ENCODE data around the gene CCDC63. TPM values are rescaled to one million over a fixed set of nuclear protein-coding genes. Genes with fewer than 3 reads are reported as not detected.
A peak's percentile ranks its signal among the peaks of the same experiment; 100 is the strongest.

Gene CCDC63
- polyA plus RNA-seq, 3 donors = 0.22 TPM; not detected in 2

DNA sequence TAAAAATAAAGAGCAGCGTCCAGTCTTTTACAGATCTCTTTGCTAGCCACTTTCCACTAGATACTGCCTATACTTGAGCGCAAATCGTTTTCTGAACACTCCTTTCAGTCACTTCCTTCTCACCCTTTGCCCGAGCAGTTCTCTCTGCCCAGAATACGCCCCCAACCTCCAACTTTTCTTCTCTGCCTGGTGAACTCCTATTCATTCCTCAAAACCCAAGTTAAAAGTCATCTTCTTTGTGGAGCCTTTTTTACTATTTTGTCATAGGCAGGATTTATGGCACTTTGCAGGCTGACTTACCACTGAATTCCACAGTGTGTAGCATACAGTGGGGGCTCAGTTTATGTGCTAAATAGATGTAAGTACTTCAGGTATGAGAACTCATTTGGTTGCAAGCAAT, 4.0 kb downstream of the CCDC63 start:
- Histone ChIP-seq H2AFZ (ENCODE audit: insufficient read depth, low read depth, low read length, poor library complexity, severe bottlenecking) (no peak overlapping the region), H3K9me3 (replicated peaks in 1 of 2; ENCODE audit: control insufficient read depth in 1 of 2, insufficient read depth in 1 of 2, low read length in 2 of 2) (peaks cover 0 to 2% of the 10 kb centered on the region in 2 donors), H3K27me3 (ENCODE audit: control insufficient read depth in 2 of 2, insufficient read depth in 2 of 2, low read length in 2 of 2) (peaks cover 3 to 18% of the 10 kb centered on the region in 2 donors), H3K4me3 (replicated peaks in 1 of 3; ENCODE audit: low read depth in 2 of 3, low read length in 3 of 3) (no peak overlapping the region), H3K4me1 (ENCODE audit: control insufficient read depth in 1 of 2, insufficient read depth in 2 of 2, low read length in 2 of 2) (peaks cover 25% of the 10 kb centered on the region in 2 donors), H3K36me3 (replicated peaks in 1 of 2; ENCODE audit: control insufficient read depth in 1 of 2, insufficient read depth in 2 of 2, low read length in 2 of 2) (no peaks in the 10 kb centered on the region), H3K4me2 (replicated peaks; ENCODE audit: extremely low read depth, low read length, poor library complexity, severe bottlenecking) (no peak overlapping the region), H3K9ac (ENCODE audit: insufficient read depth, low read length, poor library complexity, severe bottlenecking) (no peak overlapping the region), H3K27ac (ENCODE audit: low read depth in 1 of 2, low read length in 2 of 2) (no peak overlapping the region), H3K79me2 (ENCODE audit: insufficient read depth, low read length) (no peaks in the 10 kb centered on the region), H4K20me1 (ENCODE audit: insufficient read depth, low read length) (no peaks in the 10 kb centered on the region)
- DNase-seq = no peak
- intact Hi-C loops (cut with micrococcal nuclease) = no loop called here
- 70% methylated on average over 4 of the region's 5 CpGs for WGBS (ENCODE audit: insufficient coverage)
- Mint-ChIP-seq H3K27ac (no peak overlapping the region), H3K36me3 (no peaks in the 10 kb centered on the region), H3K27me3 (ENCODE audit: low read depth in 3 of 3) (peaks cover 15 to 29% (median 23%) of the 10 kb centered on the region in 3 donors), H3K9me3 (peaks cover 3 to 11% (median 8%) of the 10 kb centered on the region in 7 donors), H3K4me1 (peaks cover 29% of the 10 kb centered on the region), H3K4me3 (no peak overlapping the region)
- TF ChIP-seq CTCF (IDR thresholded peaks at IDR 0.05) = no peak

GRCh38 chr12:110853836-110854235, 7.0 kb downstream of the CCDC63 start:
- H3K4me3 Mint-ChIP-seq = peak overlapping the region; percentile 1 to 51
- no peaks in the 10 kb centered on the region for H3K36me3 Mint-ChIP-seq
- intact Hi-C loops (cut with micrococcal nuclease) = no loop called here
- peak overlapping the region; percentile 19 for H3K4me2 ChIP-seq (replicated peaks; ENCODE audit: extremely low read depth, low read length, poor library complexity, severe bottlenecking)
- DNase-seq = peak in 1 of 3 donors; percentile 14
- H3K27me3 ChIP-seq (ENCODE audit: control insufficient read depth in 2 of 2, insufficient read depth in 2 of 2, low read length in 2 of 2) = no peaks in the 10 kb centered on the region
- peak overlapping the region; percentile 32 for H2AFZ ChIP-seq (ENCODE audit: insufficient read depth, low read depth, low read length, poor library complexity, severe bottlenecking)
- peaks cover 0 to 2% of the 10 kb centered on the region in 2 donors for H3K9me3 ChIP-seq (replicated peaks in 1 of 2; ENCODE audit: control insufficient read depth in 1 of 2, insufficient read depth in 1 of 2, low read length in 2 of 2)
- H3K9ac ChIP-seq (ENCODE audit: insufficient read depth, low read length, poor library complexity, severe bottlenecking) = no peak overlapping the region
- H3K4me1 ChIP-seq (ENCODE audit: control insufficient read depth in 1 of 2, insufficient read depth in 2 of 2, low read length in 2 of 2) = peaks cover 14 to 17% of the 10 kb centered on the region in 2 donors
- H3K4me1 Mint-ChIP-seq = peaks cover 21% of the 10 kb centered on the region
- no peaks in the 10 kb centered on the region for H3K79me2 ChIP-seq (ENCODE audit: insufficient read depth, low read length)
- H3K9me3 Mint-ChIP-seq = peaks cover 3 to 9% (median 7%) of the 10 kb centered on the region in 7 donors
- TF ChIP-seq CTCF (IDR thresholded peaks at IDR 0.05) = no peak
- H3K27me3 Mint-ChIP-seq (ENCODE audit: low read depth in 3 of 3) = peaks cover 3 to 9% (median 6%) of the 10 kb centered on the region in 3 donors
- no peaks in the 10 kb centered on the region for H4K20me1 ChIP-seq (ENCODE audit: insufficient read depth, low read length)
- no peaks in the 10 kb centered on the region for H3K36me3 ChIP-seq (replicated peaks in 1 of 2; ENCODE audit: control insufficient read depth in 1 of 2, insufficient read depth in 2 of 2, low read length in 2 of 2)
- H3K27ac ChIP-seq (ENCODE audit: low read depth in 1 of 2, low read length in 2 of 2) = no peak overlapping the region
- peak overlapping the region in 2 of 3 experiments; percentile 4 to 30 for H3K4me3 ChIP-seq (replicated peaks in 1 of 3; ENCODE audit: low read depth in 2 of 3, low read length in 3 of 3)
- H3K27ac Mint-ChIP-seq = peak overlapping the region in 4 of 7 donors; percentile 33 to 73 (median 65)
- no CpG with 5 or more reads among the region's 4 CpGs for WGBS (ENCODE audit: insufficient coverage)

Data from CD14-positive monocyte (primary cell).